ENCODE measurements around the gene MED12.
"Not testable (repeated sequence)": the region's sequence is repeated elsewhere in the genome, so short reads cannot be mapped to it uniquely, and the experiment has no call there.

Gene MED12

GRCh38 chrX:71166461-71166860, 48.1 kb downstream of the MED12 start:
- no peak for DNase-seq

GRCh38 chrX:71167031-71167781, 48.8 kb downstream of the MED12 start:
- no peak for DNase-seq

DNA sequence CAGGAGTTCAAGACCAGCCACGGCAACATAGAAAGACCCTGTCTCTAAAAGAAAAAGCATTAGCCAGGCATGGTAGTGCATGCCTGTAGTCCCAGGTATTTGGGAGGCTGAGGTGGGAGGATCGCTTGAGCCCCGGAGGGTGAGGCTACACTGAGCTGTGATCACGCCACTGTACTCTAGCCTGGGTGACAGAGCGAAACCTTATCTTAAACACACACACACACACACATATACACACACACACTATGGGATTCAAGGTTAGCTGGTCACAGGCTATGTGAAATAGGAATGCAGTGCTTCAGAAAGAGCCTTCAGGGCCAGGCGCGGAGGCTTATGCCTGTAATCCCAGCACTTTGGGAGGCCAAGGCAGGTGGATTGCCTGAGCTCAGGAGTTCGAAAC, 49.7 kb downstream of the MED12 start:
- no peak for DNase-seq

GRCh38 chrX:71169586-71169985, 51.2 kb downstream of the MED12 start:
- DNase-seq: no peak

DNA sequence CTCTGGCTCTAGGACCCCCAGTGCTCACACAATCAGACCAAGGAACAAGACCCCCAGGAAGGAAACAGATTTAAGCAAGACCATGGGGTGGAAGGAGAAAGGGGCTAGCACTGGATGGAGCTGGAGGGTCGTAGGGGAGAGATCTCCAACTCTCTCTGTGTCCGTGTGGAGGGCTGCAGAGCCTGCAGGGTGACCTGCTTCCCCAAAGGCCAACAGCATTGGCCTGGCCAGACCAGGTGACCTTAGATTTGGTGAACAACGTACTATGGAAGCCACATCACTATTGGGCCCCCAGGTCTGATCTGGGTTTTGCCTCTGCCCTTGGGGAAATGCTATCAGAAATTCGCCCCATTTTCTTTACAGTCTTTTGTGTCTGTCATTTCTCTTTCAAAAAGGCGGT, 52.3 kb downstream of the MED12 start:
- no peak for DNase-seq

DNA sequence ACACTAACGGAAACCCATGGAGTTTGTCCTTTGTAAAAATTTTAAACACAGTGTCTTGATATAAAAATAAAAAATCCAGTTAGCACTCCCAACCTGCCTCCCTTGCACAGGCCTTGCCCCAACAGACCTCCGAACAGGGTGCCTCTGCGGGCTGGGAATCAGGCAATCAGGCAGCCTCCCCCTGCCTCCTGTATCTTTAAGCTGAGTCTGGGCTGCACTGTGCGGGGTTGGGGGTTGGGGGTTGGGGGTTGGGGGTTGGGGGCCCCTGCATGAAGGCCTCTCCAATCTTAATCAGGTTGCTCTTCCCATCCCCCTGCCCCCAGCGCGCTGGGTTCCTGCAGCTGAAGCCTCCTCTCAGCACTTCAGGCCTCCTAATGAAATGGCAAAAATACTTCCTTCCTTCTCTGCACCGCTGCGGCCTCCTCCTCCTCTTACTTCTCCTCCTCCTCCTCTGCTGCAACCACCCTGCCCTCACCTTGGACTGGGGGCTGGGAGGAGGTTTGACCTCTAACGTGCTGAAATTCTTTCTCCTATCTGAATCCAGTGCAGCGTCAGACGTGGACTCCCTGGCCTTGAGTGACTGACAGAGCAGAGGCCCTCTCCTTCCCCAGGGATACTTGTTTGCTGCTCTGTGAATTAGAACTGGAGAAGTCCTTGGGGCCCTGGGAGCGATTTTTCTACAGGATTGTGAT, 52.9 kb downstream of the MED12 start:
- no peak for DNase-seq

DNA sequence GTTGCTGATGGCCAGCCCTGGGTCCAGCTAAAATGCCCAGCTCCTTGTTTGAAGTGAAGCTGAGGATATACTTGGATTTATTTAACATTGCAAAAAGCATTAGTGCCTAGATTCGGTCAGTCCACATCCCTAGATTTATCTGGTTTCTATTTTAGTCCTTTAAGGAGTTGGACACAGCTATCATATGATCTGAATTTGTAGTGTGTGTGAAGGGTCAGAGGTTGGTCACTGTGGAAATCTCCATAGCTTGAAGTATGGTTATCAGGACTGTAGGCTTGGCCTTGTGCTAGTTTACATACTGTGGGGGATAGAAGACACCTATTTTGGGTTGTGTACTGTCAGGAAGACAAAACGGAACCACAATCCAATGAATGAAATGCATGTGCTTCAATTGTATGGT, 55.0 kb downstream of the MED12 start:
- DNase-seq: no peak

- no peak for DNase-seq
Observed at GRCh38 chrX:71174795-71175194, 56.4 kb downstream of the MED12 start.

DNA sequence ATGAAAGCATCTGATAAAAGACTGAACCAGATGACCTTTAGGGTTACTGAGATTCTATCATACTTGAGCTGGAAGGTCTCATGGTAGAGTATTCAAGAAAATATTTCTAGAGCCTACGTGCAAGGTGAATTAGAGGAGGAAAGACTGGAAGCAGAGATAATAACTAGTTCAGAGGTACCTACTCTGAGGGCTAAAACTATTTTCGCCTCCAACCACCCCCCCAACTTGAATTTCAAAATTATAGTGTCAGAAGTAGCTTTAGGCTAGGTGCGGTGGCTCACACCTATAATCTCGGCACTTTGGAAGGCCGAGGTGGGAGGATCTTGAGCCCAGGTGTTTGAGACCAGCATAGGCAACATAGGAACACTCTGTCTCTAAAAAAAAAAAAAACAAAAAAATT, 57.1 kb downstream of the MED12 start:
- no peak for DNase-seq

- DNase-seq: peak; percentile 29
Observed at GRCh38 chrX:71177327-71177726, 58.9 kb downstream of the MED12 start.

DNA sequence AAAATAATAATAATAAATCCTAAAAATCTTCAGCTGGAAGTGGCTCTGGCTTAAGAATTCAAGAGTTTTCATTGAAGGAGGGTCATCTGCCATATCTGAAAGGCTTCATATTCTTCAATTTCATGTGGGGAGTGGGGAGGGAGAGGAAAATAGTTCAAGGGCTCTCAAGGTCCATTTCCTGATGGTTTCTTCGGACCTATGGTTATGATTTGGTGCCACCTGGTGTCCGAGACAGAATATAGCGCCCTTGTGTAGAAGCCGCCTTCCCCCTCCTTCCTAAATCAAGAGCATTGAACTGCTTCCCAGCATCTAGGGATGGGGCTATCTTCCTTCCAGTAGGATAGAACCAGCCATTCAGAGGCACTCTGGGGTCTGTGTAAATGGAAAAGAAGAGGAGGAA, 60.5 kb downstream of the MED12 start:
- peak; percentile 66 for DNase-seq

DNA sequence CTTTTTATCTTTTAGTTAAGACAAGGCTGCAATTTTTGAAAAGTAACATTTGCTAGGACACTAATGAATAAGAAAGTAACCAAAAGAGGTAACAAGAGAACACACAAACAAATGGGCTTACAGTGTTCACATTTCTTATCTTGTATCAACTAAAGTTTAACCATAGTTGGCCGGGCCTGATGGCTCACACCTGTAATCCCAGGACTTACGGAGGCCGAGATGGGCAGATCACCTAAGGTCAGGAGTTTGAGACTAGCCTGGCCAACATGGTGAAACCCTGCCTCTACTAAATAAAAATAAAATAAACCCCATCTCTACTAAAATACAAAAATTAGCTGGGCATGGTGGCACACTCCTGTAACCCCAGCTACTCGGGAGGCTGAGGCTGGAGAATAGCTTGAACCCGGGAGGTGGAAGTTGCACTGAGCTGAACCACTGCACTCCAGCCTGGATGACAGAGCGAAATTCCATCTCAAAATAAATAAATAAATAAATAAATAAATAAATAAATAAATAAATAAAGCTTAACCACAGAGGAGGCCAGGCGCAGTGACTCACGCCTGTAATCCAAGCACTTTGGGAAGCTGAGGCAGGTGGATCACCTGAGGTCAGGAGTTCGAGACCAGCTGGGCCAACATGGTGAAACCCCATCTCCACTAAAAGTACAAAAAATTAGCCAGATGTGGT, 62.3 kb downstream of the MED12 start:
- not testable (repeated sequence) for DNase-seq

- no peak for DNase-seq
Observed at GRCh38 chrX:71181558-71181909, 63.1 kb downstream of the MED12 start.

- peak; percentile 97 for DNase-seq
Observed at GRCh38 chrX:71181910-71182799, 63.8 kb downstream of the MED12 start.

- no peak for DNase-seq
Observed at GRCh38 chrX:71182871-71183270, 64.5 kb downstream of the MED12 start.

DNA sequence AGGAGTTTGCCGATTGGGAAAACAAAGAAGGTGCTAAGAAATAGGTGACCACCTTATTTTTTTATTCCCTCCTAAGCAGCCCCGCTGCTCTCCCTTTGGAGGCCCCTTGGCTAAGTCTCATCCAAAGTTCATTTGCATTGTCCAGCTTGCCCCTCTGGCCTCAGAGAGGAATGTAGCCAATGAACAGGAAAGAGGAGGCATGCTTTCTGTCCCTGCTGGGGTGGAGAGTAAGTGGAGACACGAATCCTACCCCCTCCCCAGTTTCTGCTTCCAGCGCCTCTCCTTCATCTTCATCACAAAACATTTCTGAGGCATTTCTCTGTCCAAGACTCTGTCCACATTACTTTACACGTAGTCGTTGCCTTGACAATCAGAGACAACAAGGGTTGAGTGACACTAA, 64.9 kb downstream of the MED12 start:
- DNase-seq: no peak

DNA sequence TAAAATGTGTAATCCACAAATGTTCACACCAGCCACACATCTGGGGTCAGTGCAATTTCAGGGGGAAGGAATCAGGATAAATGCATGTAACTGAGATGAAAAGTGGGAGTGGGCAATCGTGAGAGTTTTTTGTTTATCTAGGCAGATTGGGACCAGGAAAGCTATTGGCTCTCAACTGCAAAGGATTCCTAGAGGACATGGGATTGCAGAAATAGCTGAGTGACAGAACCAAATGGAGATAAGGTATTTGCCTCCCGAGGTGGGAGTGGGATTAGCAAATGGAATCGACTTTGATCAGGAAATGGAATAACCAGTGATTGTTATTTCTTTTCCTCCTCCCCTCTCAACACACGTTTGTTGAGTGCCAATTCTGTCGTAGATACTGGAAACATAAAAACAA, 65.7 kb downstream of the MED12 start:
- no peak for DNase-seq

DNA sequence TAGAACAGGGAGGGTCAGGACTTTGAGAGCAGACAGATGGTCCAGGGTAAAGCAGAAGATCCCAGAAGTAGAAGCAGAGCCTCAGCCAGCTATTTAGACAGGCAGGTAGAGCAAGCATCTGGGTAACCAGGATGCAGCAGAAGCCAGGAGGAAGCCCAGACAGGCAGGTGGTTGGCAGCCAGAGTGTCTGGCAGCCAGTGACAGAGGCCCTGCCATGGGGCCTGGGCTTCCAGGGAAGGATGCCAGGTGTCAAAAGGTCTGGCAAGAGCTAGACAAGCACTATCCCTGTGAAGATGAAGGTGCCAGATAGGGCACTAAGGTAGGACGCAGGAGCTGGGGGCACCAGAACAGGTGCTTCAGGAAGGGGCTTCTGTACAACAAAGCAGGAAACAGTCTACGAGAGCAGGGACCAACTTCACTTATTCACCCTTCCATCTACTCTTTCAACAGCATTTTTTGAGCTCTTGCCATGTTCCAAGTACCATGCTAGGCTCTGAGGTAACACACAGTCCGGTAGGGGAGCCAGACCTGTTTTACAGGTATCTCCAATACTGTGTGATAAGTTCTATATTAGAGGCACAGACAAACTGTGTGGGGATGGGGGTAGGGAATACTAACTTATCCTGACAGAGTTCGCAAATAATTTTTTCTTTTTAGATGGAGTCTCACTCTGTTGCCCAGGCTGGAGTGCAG, 66.6 kb downstream of the MED12 start:
- DNase-seq: no peak

- no peak for DNase-seq
Observed at GRCh38 chrX:71191248-71191647, 72.9 kb downstream of the MED12 start.
